Psoas muscle (tissue), 8 donors: ENCODE measurements around the gene EHMT1. TPM values are rescaled to one million over a fixed set of nuclear protein-coding genes. Genes with fewer than 3 reads are reported as not detected.

Experiments used
- ATAC-seq, 4 donors: fragments of 200-7000 bp; cut with Tn5 transposase; one replicate each; pipeline ENCODE4 v1.9.1; 2020; ENCODE audit warnings: moderate library complexity in 3 of 4, mild to moderate bottlenecking in 2 of 4
- DNase-seq, 2 donors: peaks; one replicate each; pipeline ENCODE4 v3.0.0-alpha.2; 2020
- H3K27ac ChIP-seq: fragments of 200-600 bp; one replicate; pipeline ENCODE4 v1.8.0; 2022
- H3K27me3 ChIP-seq, 3 donors: fragments of 200-600 bp in 1 of 3; one replicate each; pipeline versions ENCODE4 v1.6.1 to v1.8.0; 2013 to 2022; ENCODE audit warnings: low read length in 2 of 3, mild to moderate bottlenecking in 2 of 3, moderate library complexity in 1 of 3; ENCODE audit not compliant: insufficient read depth in 3 of 3
- H3K36me3 ChIP-seq, 2 donors: fragments of 200-600 bp in 1 of 2; one replicate each; pipeline versions ENCODE4 v1.6.1 to v1.8.0; 2013 to 2022; ENCODE audit warnings: low read depth in 1 of 2, mild to moderate bottlenecking in 1 of 2, moderate library complexity in 1 of 2; ENCODE audit not compliant: insufficient read depth in 1 of 2
- H3K4me1 ChIP-seq: fragments of 200-600 bp; one replicate; pipeline ENCODE4 v1.8.0; 2022
- H3K4me3 ChIP-seq: fragments of 200-600 bp; one replicate; pipeline ENCODE4 v1.8.0; 2022; ENCODE audit warnings: mild to moderate bottlenecking
- H3K9me3 ChIP-seq: fragments of 200-600 bp; one replicate; pipeline ENCODE4 v1.8.0; 2022
- WGBS, 3 donors: extraction: QIAGEN DNeasy Blood & Tissue Kit; methylation state at CpG; one replicate each; pipeline versions ENCODE4 v1.1.6 to v1.1.7; 2013; 5-methylcytosine and 5-hydroxymethylcytosine counted together
- intact Hi-C, 2 donors: fragments of 100-400 bp; cut with DNase I; formaldehyde crosslinking; loops; one replicate each; pipeline versions ENCODE4 v1.11.0 to v1.14.2; 2022
- polyA plus RNA-seq, 3 donors: library from polyadenylated mRNA; stranded (reverse); fragments of 200-250 nt; gene quantifications; one replicate each; pipeline ENCODE4 v1.2.3, GENCODE V29; 2013
- total RNA-seq, 4 donors: library from RNA; stranded (reverse); fragmentation: NEBNext Ultra II Directional in 2 of 4; extraction: Animal tissue kit (Norgen Biotek cat#: 25700) in 2 of 4; gene quantifications; one replicate each; pipeline versions ENCODE4 v1.2.1 to v1.2.4, GENCODE V29; 2021 to 2023
- TF ChIP-seq, protein P1 (sequence below): fragments of 200-600 bp; IDR thresholded peaks from one replicate; pipeline ENCODE4 v1.8.0; 2022; ENCODE audit warnings: antibody characterized with exemption
- donor health status: healthy with polysubstance abuse.
- donor health status: DM: no; HTN: no; CAD: no; lungs with moderate emphysema.
- donor health status: Bipolar disorder and iron deficiency.
- donor health status: healthy.
- donor health status: DM: yes; HTN: yes; CAD: no.
- donor health status: DM: no; HTN: no; CAD: no.
- donor health status: DM: no; HTN: no; CAD: no.
- donor health status: DM: yes; HTN: yes; CAD: no.

The EHMT1 gene
- total and polyA plus RNA-seq, 7 donors = 29.0 to 49.6 (median 31.2) TPM

DNA sequence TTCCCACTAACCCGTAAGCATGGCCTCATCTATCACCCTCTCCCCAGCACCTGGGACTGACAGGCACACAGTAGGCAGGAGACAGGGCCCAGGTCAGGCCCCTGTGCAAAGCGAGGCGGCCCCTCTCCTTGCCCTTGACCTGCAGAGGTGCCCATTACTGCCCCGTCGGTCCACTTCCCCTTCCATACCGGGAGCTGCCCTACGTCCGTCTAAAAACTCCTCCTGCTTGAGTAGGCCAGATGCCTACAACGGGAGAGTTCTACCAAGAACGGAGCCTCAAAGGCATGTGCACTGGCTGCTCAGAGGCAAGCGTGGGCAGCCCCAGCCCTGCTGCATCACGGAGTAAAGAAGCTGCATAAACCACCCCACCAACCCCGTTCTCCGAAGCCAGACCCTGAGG, 35.5 kb upstream of the EHMT1 start:
- DNase-seq = no peak
- H3K4me3 ChIP-seq = no peak overlapping the region
- H3K27me3 ChIP-seq = no peaks in the 10 kb centered on the region
- ATAC-seq = no peak
- intact Hi-C loops = no loop called here
- no peak overlapping the region for H3K27ac ChIP-seq
- TF ChIP-seq, protein P1, sequence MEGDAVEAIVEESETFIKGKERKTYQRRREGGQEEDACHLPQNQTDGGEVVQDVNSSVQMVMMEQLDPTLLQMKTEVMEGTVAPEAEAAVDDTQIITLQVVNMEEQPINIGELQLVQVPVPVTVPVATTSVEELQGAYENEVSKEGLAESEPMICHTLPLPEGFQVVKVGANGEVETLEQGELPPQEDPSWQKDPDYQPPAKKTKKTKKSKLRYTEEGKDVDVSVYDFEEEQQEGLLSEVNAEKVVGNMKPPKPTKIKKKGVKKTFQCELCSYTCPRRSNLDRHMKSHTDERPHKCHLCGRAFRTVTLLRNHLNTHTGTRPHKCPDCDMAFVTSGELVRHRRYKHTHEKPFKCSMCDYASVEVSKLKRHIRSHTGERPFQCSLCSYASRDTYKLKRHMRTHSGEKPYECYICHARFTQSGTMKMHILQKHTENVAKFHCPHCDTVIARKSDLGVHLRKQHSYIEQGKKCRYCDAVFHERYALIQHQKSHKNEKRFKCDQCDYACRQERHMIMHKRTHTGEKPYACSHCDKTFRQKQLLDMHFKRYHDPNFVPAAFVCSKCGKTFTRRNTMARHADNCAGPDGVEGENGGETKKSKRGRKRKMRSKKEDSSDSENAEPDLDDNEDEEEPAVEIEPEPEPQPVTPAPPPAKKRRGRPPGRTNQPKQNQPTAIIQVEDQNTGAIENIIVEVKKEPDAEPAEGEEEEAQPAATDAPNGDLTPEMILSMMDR = no peak
- H3K9me3 ChIP-seq = no peaks in the 10 kb centered on the region
- peaks cover 3 to 71% of the 10 kb centered on the region in 2 donors for H3K36me3 ChIP-seq
- H3K4me1 ChIP-seq = peaks cover 7% of the 10 kb centered on the region
- 84 to 86% (median 85%) methylated on average over 14 of the region's 14 CpGs for WGBS, 3 donors

DNA sequence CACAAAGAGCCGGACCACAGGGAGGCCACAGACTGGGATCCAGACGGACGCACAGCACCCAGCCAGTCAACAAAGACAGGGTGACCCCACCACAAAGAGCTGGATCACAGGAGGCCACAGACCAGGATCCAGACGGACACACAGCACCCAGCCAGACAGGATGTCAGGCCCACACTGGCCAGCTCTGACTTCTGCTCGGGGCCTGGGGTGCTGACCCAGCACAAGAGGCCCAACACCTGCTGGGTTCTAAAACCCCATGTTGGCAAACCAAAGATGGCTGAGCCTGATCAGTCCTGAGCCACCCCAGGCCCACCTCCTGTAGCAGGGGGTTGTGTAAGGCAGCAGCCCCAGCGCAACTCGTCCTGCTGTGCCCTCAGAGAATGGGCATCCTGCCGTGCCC, 34.8 kb upstream of the EHMT1 start:
- no peaks in the 10 kb centered on the region for H3K27me3 ChIP-seq
- H3K9me3 ChIP-seq = no peaks in the 10 kb centered on the region
- intact Hi-C loops = no loop called here
- H3K4me1 ChIP-seq = peaks cover 9% of the 10 kb centered on the region
- TF ChIP-seq, protein P1 = no peak
- H3K27ac ChIP-seq = no peak overlapping the region
- ATAC-seq = no peak
- H3K36me3 ChIP-seq = peaks cover 3 to 75% of the 10 kb centered on the region in 2 donors
- 77 to 85% (median 83%) methylated on average over 8 of the region's 8 CpGs for WGBS, 3 donors
- DNase-seq = no peak
- H3K4me3 ChIP-seq = no peak overlapping the region

DNA sequence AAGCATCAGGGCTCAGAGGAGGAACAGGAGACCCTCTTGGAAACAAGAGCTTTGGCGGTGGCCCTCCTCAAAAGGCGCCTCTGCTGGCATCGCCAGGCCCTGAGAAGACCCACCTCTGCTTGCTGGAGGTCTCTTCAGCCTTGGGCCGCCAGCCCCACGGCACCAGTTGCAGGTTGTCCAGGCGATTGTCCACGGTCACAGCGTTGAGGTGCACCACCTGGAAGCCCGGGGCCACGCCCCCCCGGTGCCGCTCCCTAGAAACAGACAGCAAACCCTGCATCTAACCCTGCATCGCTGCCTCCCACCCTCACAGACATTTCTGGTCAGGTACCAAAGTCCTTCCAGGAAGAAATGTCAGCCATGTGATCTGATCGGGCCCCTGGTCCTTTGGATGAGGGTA, 32.0 kb upstream of the EHMT1 start:
- peaks cover 9% of the 10 kb centered on the region for H3K4me1 ChIP-seq
- intact Hi-C loops = no loop called here
- H3K4me3 ChIP-seq = no peak overlapping the region
- H3K9me3 ChIP-seq = no peaks in the 10 kb centered on the region
- H3K27ac ChIP-seq = no peak overlapping the region
- WGBS, 3 donors = 91 to 97% (median 92%) methylated on average over 14 of the region's 14 CpGs
- H3K27me3 ChIP-seq = no peaks in the 10 kb centered on the region
- ATAC-seq (no peak), DNase-seq (no peak)
- TF ChIP-seq, protein P1 = no peak
- peaks cover 0 to 67% of the 10 kb centered on the region in 2 donors for H3K36me3 ChIP-seq

- TF ChIP-seq, protein P1 = no peak
- Histone ChIP-seq H3K36me3 (peaks cover 0 to 52% of the 10 kb centered on the region in 2 donors), H3K4me1 (peaks cover 9% of the 10 kb centered on the region), H3K4me3 (no peak overlapping the region), H3K27me3 (no peaks in the 10 kb centered on the region), H3K27ac (no peak overlapping the region), H3K9me3 (no peaks in the 10 kb centered on the region)
- WGBS, 3 donors = 86 to 94% (median 89%) methylated on average over 13 of the region's 13 CpGs
- intact Hi-C loops = no loop called here
- DNase-seq = no peak
- ATAC-seq = no peak
Observed at GRCh38 chr9:137588311-137588710, 30.5 kb upstream of the EHMT1 start.

DNA sequence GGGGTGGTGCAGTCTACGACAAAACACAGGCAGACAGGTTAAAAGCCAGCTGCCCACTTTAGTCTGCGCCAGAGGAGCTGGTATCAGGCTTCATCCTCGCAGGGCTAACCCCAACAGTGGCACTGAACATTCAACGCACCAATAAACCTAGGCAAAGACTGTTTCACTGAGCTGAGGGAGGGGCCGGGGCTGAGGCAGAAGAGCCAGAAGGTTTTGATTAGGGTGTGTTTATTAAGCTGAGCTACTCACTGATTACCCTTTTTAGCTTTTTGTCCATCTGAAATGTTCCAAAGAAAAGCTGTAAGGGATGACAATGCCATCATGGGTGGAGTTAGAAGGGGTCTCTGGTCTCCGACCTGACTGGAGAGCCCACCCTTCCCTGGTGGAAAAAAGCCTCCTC, 29.9 kb upstream of the EHMT1 start:
- WGBS, 3 donors = 87 to 93% (median 89%) methylated on average over 6 of the region's 6 CpGs
- intact Hi-C loops = no loop called here

More for the DNA sequence above, 29.9 kb upstream of the EHMT1 start:
- Histone ChIP-seq H3K27me3 (no peaks in the 10 kb centered on the region), H3K4me1 (peaks cover 9% of the 10 kb centered on the region), H3K4me3 (peak overlapping the region; percentile 81), H3K9me3 (no peaks in the 10 kb centered on the region), H3K36me3 (peaks cover 0 to 49% of the 10 kb centered on the region in 2 donors), H3K27ac (no peak overlapping the region)
- TF ChIP-seq, protein P1 = no peak
- DNase-seq = no peak
- ATAC-seq = no peak
